Measurements from ENCODE around the gene FUBP3.

FUBP3 gene

GRCh38 chr9:130576176-130576575 is 3.2 kb upstream of the FUBP3 start:
- FAIRE-seq: no peak
- DNase-seq (ENCODE audit: insufficient read length, low spot score): no peak
- no peak for TF ChIP-seq POLR2A (IDR thresholded peaks at IDR 0.05; ENCODE audit: low read depth, low read length)

- DNase-seq (ENCODE audit: insufficient read length, low spot score): no peak
- TF ChIP-seq POLR2A (IDR thresholded peaks at IDR 0.05; ENCODE audit: low read depth, low read length): no peak
- FAIRE-seq: no peak
Observed at GRCh38 chr9:130579738-130580463, 524 bp downstream of the FUBP3 start.

DNA sequence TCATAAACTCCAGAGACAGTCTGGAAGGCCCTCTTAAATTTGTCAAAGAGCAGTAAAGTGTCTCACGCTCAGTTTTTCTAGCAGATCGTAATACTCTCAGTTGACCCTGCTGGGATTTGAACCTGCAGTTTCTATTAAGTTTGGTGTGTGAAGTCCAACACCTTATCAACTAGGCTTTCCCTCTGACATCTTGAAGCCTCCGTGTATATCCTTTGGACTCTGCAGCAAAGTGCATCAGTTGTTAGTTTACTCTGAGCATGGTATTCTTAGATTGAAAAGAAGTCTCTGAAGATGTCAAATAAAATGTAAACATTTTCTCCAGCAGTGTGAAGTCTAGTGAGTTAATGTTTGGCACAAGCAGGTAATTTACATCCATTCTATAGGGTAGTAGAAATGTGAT is 2.4 kb downstream of the FUBP3 start:
- FAIRE-seq (no peak), DNase-seq (ENCODE audit: insufficient read length, low spot score) (no peak)
- TF ChIP-seq POLR2A (IDR thresholded peaks at IDR 0.05; ENCODE audit: low read depth, low read length): no peak

DNA sequence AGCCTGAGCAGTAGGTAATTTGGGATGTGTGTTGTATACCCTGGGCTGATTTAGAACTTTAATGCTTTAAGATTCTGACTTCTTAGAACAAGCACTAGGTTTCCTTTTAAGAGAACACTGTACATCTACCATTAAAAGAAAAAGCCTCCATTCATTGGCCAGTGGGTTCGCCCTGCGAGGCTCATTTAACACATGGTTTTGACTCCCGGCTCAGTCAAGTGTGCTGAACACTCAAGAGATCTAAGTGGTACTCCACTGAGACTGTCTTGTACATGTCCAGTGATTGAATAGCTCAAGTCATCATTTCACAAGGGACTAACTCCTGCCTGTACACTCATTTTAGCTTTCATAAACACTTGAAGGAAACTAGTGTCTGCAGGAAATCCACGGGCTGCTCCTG is 3.9 kb downstream of the FUBP3 start:
- TF ChIP-seq POLR2A (IDR thresholded peaks at IDR 0.05; ENCODE audit: low read depth, low read length): no peak
- no peak for FAIRE-seq
- no peak for DNase-seq (ENCODE audit: insufficient read length, low spot score)

DNA sequence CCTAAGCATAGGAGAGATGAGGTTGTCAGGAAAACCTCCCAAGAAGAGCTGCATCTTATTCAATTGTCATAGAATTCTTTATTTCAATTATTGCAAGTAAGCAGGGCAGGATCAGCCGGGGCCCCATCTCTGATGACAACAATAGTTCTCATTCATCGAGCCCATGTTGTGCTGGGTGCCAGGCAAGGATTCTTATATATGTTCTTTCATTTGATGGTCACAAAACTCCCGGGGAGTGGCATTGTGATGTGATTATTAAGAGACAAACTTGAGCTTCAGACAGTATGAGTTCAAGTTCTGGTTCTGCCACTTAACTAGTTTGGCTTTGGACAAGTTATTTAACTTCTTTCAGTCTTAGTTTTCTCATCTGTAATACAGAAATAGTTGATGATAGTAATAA is 8.5 kb downstream of the FUBP3 start:
- no peak for FAIRE-seq
- DNase-seq (ENCODE audit: insufficient read length, low spot score): no peak
- TF ChIP-seq POLR2A (IDR thresholded peaks at IDR 0.05; ENCODE audit: low read depth, low read length): no peak

- no peak for TF ChIP-seq POLR2A (IDR thresholded peaks at IDR 0.05; ENCODE audit: low read depth, low read length)
- DNase-seq (ENCODE audit: insufficient read length, low spot score) (no peak), FAIRE-seq (no peak)
Observed at GRCh38 chr9:130588416-130588815, 9.0 kb downstream of the FUBP3 start.

DNA sequence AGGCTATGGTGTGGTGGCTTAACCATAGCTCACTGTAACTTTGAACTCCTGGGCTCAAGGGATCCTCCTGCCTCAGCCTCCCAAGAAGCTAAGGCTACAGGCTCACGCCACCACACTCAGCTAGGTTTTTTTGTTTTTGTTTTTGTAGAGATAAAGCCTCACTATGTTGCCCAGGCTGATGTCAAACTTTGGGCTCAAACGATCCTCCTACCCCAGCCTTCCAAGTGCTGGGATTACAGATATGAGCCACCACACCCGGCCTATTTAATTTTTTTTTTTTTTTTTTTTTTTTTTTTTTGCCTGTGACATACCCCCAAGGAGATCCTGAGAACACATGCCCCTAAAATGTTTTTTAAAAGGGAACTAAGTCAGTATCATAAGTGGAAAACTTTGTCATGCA is 10.4 kb downstream of the FUBP3 start:
- DNase-seq (ENCODE audit: insufficient read length, low spot score): no peak
- TF ChIP-seq POLR2A (IDR thresholded peaks at IDR 0.05; ENCODE audit: low read depth, low read length): no peak
- FAIRE-seq: no peak

DNA sequence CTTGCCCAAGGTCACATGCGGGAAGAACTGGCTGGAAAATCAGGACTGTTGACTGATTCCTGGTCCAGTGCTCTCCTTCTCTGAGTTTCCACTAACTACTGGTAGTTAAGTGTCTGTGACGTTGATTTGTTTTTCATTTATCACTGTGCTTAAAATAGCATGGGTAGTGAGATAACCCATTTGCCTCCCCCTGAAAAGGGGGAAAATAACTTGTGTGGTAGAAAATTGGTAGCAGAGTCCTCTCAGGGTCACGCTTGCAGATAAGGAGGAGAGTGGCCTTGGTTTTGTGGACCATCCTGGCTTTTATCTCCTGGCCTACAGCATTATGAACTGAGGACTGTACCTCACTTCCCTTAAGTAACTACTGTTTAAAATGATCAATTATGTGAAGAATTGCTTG is 10.9 kb downstream of the FUBP3 start:
- no peak for TF ChIP-seq POLR2A (IDR thresholded peaks at IDR 0.05; ENCODE audit: low read depth, low read length)
- FAIRE-seq: no peak
- no peak for DNase-seq (ENCODE audit: insufficient read length, low spot score)

GRCh38 chr9:130593020-130593419 is 13.6 kb downstream of the FUBP3 start:
- FAIRE-seq (no peak), DNase-seq (ENCODE audit: insufficient read length, low spot score) (no peak)
- no peak for TF ChIP-seq POLR2A (IDR thresholded peaks at IDR 0.05; ENCODE audit: low read depth, low read length)

DNA sequence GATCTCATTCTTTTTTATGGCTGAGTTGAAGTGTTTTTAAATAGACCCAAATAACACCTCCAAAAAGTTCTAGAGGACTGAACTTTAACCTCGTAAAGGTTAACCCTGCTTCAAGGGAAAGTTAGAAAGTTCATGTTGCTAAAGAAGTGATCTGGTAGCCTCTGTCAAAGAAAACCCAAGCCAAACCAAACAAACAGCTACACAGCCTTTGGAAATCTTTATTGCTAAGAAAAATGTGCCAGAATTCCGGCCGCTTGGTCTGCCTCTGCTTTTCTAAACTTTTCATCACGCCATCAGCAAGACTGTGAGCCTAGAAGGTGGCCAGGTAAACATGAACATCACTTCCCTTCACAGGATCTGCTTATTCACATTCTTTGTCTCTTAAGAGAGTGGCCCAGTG is 17.9 kb downstream of the FUBP3 start:
- TF ChIP-seq POLR2A (IDR thresholded peaks at IDR 0.05; ENCODE audit: low read depth, low read length): no peak
- DNase-seq (ENCODE audit: insufficient read length, low spot score): no peak
- FAIRE-seq: no peak

DNA sequence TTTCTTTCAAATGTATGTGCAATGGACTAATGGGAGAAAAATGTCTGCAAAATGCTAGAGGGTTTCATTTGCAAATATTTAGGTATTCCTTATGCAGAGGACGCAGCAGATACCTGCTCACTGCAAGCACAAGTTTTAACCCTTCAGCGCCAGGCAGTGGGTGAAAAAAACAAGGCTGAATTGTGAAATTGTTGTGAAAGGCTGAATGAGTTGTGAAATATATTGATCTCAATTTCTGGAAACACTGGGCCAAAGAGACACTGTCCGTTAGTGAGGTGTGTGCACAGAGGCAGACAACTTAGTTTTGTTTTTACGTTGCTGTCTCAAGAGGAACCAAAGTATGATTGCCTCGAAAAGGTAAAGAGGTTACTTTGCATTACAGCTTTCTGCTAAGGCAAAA is 18.8 kb downstream of the FUBP3 start:
- DNase-seq (ENCODE audit: insufficient read length, low spot score) (no peak), FAIRE-seq (no peak)
- TF ChIP-seq POLR2A (IDR thresholded peaks at IDR 0.05; ENCODE audit: low read depth, low read length): no peak

DNA sequence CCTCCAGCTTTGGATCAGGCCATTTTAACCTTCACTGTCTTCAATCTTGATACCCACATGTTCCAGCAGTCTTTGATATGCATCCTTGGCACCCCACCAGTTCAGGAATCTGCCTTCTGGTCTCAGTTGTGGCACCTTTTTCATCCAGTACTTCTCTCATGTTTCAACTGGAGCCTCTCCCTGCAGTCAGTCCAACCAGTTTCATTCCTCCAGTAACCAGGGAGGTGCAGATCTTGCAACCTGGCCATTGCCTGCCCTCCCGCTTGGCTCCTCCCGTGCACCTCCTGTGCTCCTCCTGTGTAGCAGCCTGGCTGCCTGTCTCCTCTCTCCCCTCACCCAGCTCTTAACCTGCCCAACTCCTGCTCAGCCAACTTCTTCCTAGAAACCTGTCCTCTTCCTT is 20.2 kb downstream of the FUBP3 start:
- no peak for FAIRE-seq
- no peak for TF ChIP-seq POLR2A (IDR thresholded peaks at IDR 0.05; ENCODE audit: low read depth, low read length)
- no peak for DNase-seq (ENCODE audit: insufficient read length, low spot score)

DNA sequence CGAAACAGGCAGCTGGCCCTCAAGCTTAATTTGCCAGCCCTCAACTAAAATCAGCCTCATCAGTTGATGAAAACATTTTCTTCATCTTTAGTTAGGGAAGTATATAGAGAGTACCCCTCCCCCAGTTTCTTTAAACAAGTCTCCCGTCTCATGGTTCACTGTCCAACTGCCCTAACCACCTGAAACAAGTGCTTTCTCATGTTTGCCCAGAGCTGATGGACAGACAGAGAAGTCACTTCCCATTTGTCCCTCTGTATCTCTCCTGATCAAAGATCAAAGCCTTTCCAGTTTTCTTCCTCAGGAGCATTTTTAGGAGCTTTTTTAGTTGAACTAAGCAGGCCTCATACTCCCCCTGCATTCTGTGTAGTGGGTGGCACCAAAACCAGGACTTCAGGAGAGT is 21.7 kb downstream of the FUBP3 start:
- DNase-seq (ENCODE audit: insufficient read length, low spot score): no peak
- TF ChIP-seq POLR2A (IDR thresholded peaks at IDR 0.05; ENCODE audit: low read depth, low read length): no peak
- no peak for FAIRE-seq

- DNase-seq (ENCODE audit: insufficient read length, low spot score) (no peak), FAIRE-seq (no peak)
- no peak for TF ChIP-seq POLR2A (IDR thresholded peaks at IDR 0.05; ENCODE audit: low read depth, low read length)
Observed at GRCh38 chr9:130604295-130604694, 24.9 kb downstream of the FUBP3 start.

- TF ChIP-seq POLR2A (IDR thresholded peaks at IDR 0.05; ENCODE audit: low read depth, low read length): no peak
- FAIRE-seq (no peak), DNase-seq (ENCODE audit: insufficient read length, low spot score) (no peak)
Observed at GRCh38 chr9:130606887-130607600, 27.7 kb downstream of the FUBP3 start.
